Osteocyte (in vitro differentiated cells): ENCODE measurements around the gene MGAT3. TPM values are rescaled to one million over a fixed set of nuclear protein-coding genes. Genes with fewer than 3 reads are reported as not detected.
A peak's percentile ranks its signal among the peaks of the same experiment; 100 is the strongest.

ENCODE experiments used
- DNase-seq: peaks from one replicate; pipeline ENCODE4 v3.0.0; 2021; ENCODE audit warnings: mixed read lengths; ENCODE audit not compliant: unreplicated experiment; ENCODE audit errors: extremely low spot score
- H3K27ac Mint-ChIP-seq: one replicate; pipeline ENCODE4 v1.8.0; 2021; ENCODE audit warnings: mild to moderate bottlenecking, mixed read lengths; ENCODE audit not compliant: unreplicated experiment
- H3K27me3 Mint-ChIP-seq: one replicate; pipeline ENCODE4 v1.8.0; 2021; ENCODE audit warnings: mixed read lengths; ENCODE audit not compliant: unreplicated experiment
- H3K36me3 Mint-ChIP-seq: one replicate; pipeline ENCODE4 v1.8.0; 2021; ENCODE audit warnings: mixed read lengths; ENCODE audit not compliant: unreplicated experiment
- H3K4me1 Mint-ChIP-seq: one replicate; pipeline ENCODE4 v1.8.0; 2021; ENCODE audit warnings: mixed read lengths; ENCODE audit not compliant: unreplicated experiment
- H3K4me3 Mint-ChIP-seq: one replicate; pipeline ENCODE4 v1.8.0; 2021; ENCODE audit warnings: mild to moderate bottlenecking, moderate library complexity, mixed read lengths; ENCODE audit not compliant: unreplicated experiment
- H3K9me3 Mint-ChIP-seq: one replicate; pipeline ENCODE4 v1.8.0; 2021; ENCODE audit warnings: mixed read lengths; ENCODE audit not compliant: unreplicated experiment
- CTCF ChIP-seq: fragments of 200-600 bp; sonication (generic); IDR thresholded peaks from 2 replicates; pipeline ENCODE4 v1.5.0; 2021; ENCODE audit warnings: antibody characterized with exemption, mild to moderate bottlenecking, moderate library complexity
- total RNA-seq: library from RNA; stranded (reverse); gene quantifications from 2 replicates; pipeline ENCODE4 v1.2.1, GENCODE V29; 2021

Gene MGAT3
- total RNA-seq, 1 donor from 2014 or later, result 10.9 TPM

DNA sequence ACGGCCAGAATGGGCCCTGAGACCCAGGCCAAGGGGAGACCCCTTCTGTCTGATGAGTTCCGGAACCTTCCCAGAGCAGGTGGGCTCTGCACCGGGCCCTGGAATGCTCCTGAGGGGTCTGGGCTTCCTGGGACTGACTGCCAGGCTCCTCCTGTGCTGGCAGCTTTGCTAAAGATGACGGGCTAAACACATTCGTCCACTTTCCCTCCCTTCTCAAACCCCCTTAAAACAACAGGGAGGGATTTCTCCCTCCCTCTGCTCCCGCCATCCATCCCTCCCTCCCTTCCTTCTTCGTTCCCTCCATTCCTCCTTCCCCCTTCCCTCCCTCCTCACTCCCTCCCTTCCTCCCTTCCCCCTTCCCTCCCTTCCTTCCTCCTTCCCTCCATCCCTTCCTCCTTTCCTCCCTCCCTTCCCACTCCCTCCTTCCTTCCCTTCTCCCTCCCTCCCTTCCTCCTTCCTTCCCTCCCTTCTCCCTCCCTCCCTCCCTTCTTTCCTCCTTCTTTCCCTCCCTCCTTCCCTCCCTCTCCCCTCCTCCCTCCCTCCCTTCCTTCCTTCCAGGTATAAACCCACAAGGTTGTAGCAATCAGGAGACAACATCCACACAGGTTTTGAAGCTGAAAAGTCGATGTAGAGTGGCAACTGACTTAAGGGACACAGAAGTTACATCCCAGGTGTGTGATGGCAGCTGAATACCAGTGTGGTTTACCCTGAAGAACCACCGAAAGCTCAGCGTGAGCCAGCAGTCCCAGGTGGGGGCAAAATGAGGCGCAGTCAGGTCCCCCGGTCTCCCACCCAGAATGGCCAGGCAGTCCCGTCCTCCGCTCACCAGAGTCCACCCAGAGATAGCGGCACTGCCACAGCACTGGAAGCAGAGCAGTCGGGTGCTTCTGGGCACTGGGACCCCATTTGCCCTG, 18.8 kb upstream of the MGAT3 start:
- H3K27ac Mint-ChIP-seq, result no peak overlapping the region
- H3K4me1 Mint-ChIP-seq, result peaks cover 27% of the 10 kb centered on the region
- no peak for TF ChIP-seq CTCF
- H3K9me3 Mint-ChIP-seq, result no peaks in the 10 kb centered on the region
- no peak for DNase-seq
- H3K36me3 Mint-ChIP-seq, result peaks cover 1% of the 10 kb centered on the region
- H3K4me3 Mint-ChIP-seq, result no peak overlapping the region
- no peaks in the 10 kb centered on the region for H3K27me3 Mint-ChIP-seq

DNA sequence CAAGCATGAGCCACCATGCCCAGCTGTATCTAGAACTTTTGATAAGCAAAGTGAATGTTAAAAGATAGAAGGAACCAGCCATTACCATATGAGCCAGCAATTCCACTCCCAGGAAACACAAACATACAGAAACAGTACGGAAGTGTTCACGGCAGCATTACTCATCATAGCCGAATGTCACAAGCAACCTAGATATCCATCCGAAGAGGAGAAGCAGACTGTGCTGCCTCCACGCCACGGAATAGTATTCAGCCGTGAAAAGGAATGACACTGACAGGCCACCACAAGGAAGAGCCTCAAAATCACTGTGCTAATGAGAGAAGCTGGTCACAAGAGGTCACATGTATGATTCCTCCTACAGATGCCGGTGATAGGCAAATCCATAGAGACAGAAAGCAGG, 17.6 kb upstream of the MGAT3 start:
- Mint-ChIP-seq H3K4me3 (no peak overlapping the region), H3K36me3 (no peaks in the 10 kb centered on the region), H3K4me1 (peaks cover 26% of the 10 kb centered on the region), H3K27ac (peak overlapping the region; percentile 57), H3K9me3 (no peaks in the 10 kb centered on the region), H3K27me3 (no peaks in the 10 kb centered on the region)
- no peak for TF ChIP-seq CTCF
- no peak for DNase-seq

- Mint-ChIP-seq H3K9me3 (no peaks in the 10 kb centered on the region), H3K4me1 (peaks cover 9% of the 10 kb centered on the region), H3K27me3 (no peaks in the 10 kb centered on the region), H3K27ac (no peak overlapping the region), H3K4me3 (no peak overlapping the region), H3K36me3 (no peaks in the 10 kb centered on the region)
- no peak for DNase-seq
- no peak for TF ChIP-seq CTCF
Observed at GRCh38 chr22:39443398-39443797, 13.4 kb upstream of the MGAT3 start.

DNA sequence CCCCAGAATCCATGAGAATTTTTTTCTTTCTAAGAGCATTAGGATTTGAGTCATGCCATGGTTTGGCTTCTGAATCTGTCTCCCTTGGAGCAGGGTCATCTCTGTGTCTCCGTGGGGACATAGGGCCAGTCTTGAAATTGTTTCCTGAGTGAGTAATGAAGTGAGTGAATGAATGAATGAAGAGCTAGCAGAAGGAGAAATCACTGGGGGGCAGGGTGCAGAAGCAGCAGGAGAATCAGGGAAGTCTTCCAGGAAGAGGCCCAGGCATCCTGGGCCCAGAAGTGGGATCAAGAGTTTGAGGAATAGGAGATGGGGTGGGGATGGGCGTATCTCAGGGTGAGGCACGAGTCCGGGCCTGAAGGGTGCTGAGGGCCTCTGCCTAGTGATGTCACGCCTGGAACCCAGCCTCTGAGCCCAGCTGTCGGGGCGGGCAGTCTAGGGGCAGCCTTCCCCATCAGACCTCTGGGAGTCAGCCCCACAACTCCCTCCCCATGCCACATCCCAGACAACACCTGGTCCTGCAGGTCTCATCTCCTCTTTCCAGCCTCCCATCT, 12.5 kb upstream of the MGAT3 start:
- no peak for TF ChIP-seq CTCF
- Mint-ChIP-seq H3K9me3 (no peaks in the 10 kb centered on the region), H3K4me3 (no peak overlapping the region), H3K36me3 (no peaks in the 10 kb centered on the region), H3K27ac (no peak overlapping the region), H3K4me1 (peaks cover 2% of the 10 kb centered on the region), H3K27me3 (no peaks in the 10 kb centered on the region)
- no peak for DNase-seq

DNA sequence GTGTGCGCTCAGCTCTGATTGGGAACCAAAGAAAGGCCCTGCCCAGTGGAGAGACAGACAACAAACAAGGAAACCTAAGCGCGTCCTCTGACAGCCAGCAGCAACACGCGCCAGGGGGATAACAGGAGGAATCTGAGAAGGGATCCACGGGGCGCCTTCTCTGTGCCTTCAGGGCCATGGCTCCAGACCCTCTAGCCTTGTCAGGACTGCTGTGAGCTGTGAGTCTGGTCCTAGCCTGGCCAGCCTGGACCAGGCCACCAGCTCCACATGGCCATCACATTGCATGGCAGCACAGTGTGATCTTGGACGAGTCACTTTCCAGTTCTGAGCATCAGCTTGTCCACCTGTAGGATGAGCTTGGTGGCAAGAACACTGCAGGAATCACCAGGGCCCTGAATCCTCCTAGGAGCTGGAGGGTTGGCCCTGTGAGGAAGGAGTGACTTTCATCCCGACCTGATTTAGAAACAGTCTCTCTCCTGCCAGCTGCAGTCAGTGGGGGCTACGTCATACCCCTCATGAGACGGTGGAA, 11.8 kb upstream of the MGAT3 start:
- H3K4me3 Mint-ChIP-seq, result no peak overlapping the region
- no peaks in the 10 kb centered on the region for H3K27me3 Mint-ChIP-seq
- H3K9me3 Mint-ChIP-seq, result no peaks in the 10 kb centered on the region
- no peak overlapping the region for H3K27ac Mint-ChIP-seq
- DNase-seq, result no peak
- H3K36me3 Mint-ChIP-seq, result no peaks in the 10 kb centered on the region
- peaks cover 2% of the 10 kb centered on the region for H3K4me1 Mint-ChIP-seq
- no peak for TF ChIP-seq CTCF
